HEK293T (cell line): ENCODE measurements around the gene BTG2.

ENCODE experiments used
- CTCF ChIA-PET: fragments of 350-600 bp; formaldehyde crosslinking; extraction: SDS; loops from one replicate; lab custom pipeline; 2021; ENCODE audit warnings: antibody characterized with exemption, inconsistent platforms; lab: Yijun Ruan, JAX
- POLR2A ChIA-PET: fragments of 350-600 bp; formaldehyde crosslinking; extraction: SDS; loops from one replicate; lab custom pipeline; 2020; ENCODE audit warnings: antibody characterized with exemption, inconsistent platforms; lab: Yijun Ruan, JAX
- DNase-seq: peaks from one replicate; pipeline ENCODE4 v3.0.0; 2012; ENCODE audit warnings: mixed read lengths; ENCODE audit errors: extremely low spot score
- ARNT ChIP-seq: fragments of 450-650 bp; IDR thresholded peaks from 2 replicates; pipeline ENCODE4 v1.6.1; 2017; ENCODE audit warnings: mild to moderate bottlenecking
- BHLHE40 ChIP-seq: fragments of 450-650 bp; IDR thresholded peaks from 2 replicates; pipeline ENCODE4 v1.6.1; 2016; ENCODE audit warnings: mild to moderate bottlenecking, moderate library complexity, borderline replicate concordance
- CTBP1 ChIP-seq: fragments of 450-650 bp; IDR thresholded peaks from 2 replicates; pipeline ENCODE4 v1.6.1; 2016; ENCODE audit warnings: borderline replicate concordance
- ELF4 ChIP-seq: fragments of 450-650 bp; IDR thresholded peaks from 2 replicates; pipeline ENCODE4 v1.6.1; 2017; ENCODE audit warnings: antibody characterized with exemption
- FOXA1 ChIP-seq: fragments of 450-650 bp; IDR thresholded peaks from 2 replicates; pipeline ENCODE4 v1.6.1; 2016; ENCODE audit warnings: mild to moderate bottlenecking
- FOXK2 ChIP-seq: fragments of 450-650 bp; IDR thresholded peaks from 2 replicates; pipeline ENCODE4 v1.6.1; 2016; ENCODE audit warnings: mild to moderate bottlenecking
- FOXM1 ChIP-seq: fragments of 450-650 bp; IDR thresholded peaks from 2 replicates; pipeline ENCODE4 v1.6.1; 2017; ENCODE audit warnings: mild to moderate bottlenecking, borderline replicate concordance
- HDGF ChIP-seq: fragments of 450-650 bp; IDR thresholded peaks from 2 replicates; pipeline ENCODE4 v1.6.1; 2017; ENCODE audit warnings: antibody characterized with exemption, borderline replicate concordance
- L3MBTL2 ChIP-seq: fragments of 450-650 bp; conservative IDR thresholded peaks from 2 replicates; pipeline ENCODE4 v1.6.1; 2016; ENCODE audit warnings: mild to moderate bottlenecking
- LEF1 ChIP-seq: fragments of 450-650 bp; IDR thresholded peaks from 2 replicates; pipeline ENCODE4 v1.6.1; 2017; ENCODE audit warnings: mild to moderate bottlenecking, borderline replicate concordance
- NFRKB ChIP-seq: fragments of 450-650 bp; IDR thresholded peaks from 2 replicates; pipeline ENCODE4 v1.6.1; 2016; ENCODE audit warnings: mild to moderate bottlenecking, moderate library complexity
- PKNOX1 ChIP-seq: fragments of 450-650 bp; IDR thresholded peaks from 2 replicates; pipeline ENCODE4 v1.6.1; 2016
- SP1 ChIP-seq: fragments of 450-650 bp; IDR thresholded peaks from 2 replicates; pipeline ENCODE4 v1.6.1; 2017
- SUZ12 ChIP-seq: fragments of 450-650 bp; IDR thresholded peaks from 2 replicates; pipeline ENCODE4 v1.6.1; 2016; ENCODE audit warnings: mild to moderate bottlenecking
- TARDBP ChIP-seq: fragments of 450-650 bp; IDR thresholded peaks from 2 replicates; pipeline ENCODE4 v1.6.1; 2016
- ZNF384 ChIP-seq: fragments of 450-650 bp; IDR thresholded peaks from 2 replicates; pipeline ENCODE4 v1.6.1; 2016

BTG2 gene

GRCh38 chr1:203267347-203267846, 37.9 kb upstream of the BTG2 start:
- CTCF ChIA-PET, result interaction anchor here (0.6 to 4.5 kb wide), 55 partner anchors 9 to 1118 kb away, joined by 3 to 58 read pairs (median 4); partner anchors contain the start of genes ADORA1 and CHI3L1
- TF ChIP-seq CTBP1 (no peak), L3MBTL2 (peak; percentile 41; the same call in 1 of the 2 replicates)
- POLR2A ChIA-PET, result interaction anchor here (0.7 to 1.5 kb wide), 9 partner anchors 31 to 260 kb away, joined by 3 to 4 read pairs (median 3); partner anchors contain the start of gene TMEM183A
- DNase-seq, result peak; percentile 81

- POLR2A ChIA-PET, result interaction anchor here (0.7 to 1.5 kb wide), 6 partner anchors 32 to 261 kb away, joined by 3 to 4 read pairs (median 3); partner anchors contain the start of gene TMEM183A
- TF ChIP-seq LEF1 (no peak), L3MBTL2 (peak; percentile 3; the same call in 1 of the 2 replicates), ZNF384 (no peak), FOXK2 (no peak), FOXM1 (no peak)
- CTCF ChIA-PET, result interaction anchor here (0.6 to 4.5 kb wide), 50 partner anchors 8 to 1117 kb away, joined by 3 to 58 read pairs (median 4); partner anchors contain the start of genes ADORA1 and CHI3L1
- no peak for DNase-seq
These were observed 37.4 kb upstream of the BTG2 start for GRCh38 chr1:203267912-203268311.

GRCh38 chr1:203268901-203269653, 36.2 kb upstream of the BTG2 start:
- peak; percentile 76 for DNase-seq
- ChIA-PET POLR2A (interaction anchor here (1.0 kb wide), 1 partner anchor 58 kb away, joined by 3 read pairs; no protein-coding TSS in a partner anchor), CTCF (interaction anchor here (0.6 to 4.5 kb wide), 19 partner anchors 10 to 456 kb away, joined by 3 to 58 read pairs (median 4); partner anchors contain the start of genes ADORA1 and BTG2)
- TF ChIP-seq L3MBTL2, result no peak
- no peak for TF ChIP-seq BHLHE40
- TF ChIP-seq FOXM1, result no peak
- TF ChIP-seq SUZ12, result no peak
- TF ChIP-seq FOXK2, result no peak
- TF ChIP-seq FOXA1, result no peak
- TF ChIP-seq ZNF384, result no peak

- CTCF ChIA-PET, result interaction anchor here (0.6 to 4.5 kb wide), 19 partner anchors 9 to 457 kb away, joined by 3 to 58 read pairs (median 4); partner anchors contain the start of genes ADORA1 and BTG2
- TF ChIP-seq FOXA1 (no peak), SUZ12 (no peak), ARNT (no peak), TARDBP (no peak), HDGF (no peak), SP1 (no peak)
- POLR2A ChIA-PET, result interaction anchor here (0.6 to 1.0 kb wide), 2 partner anchors 36 to 57 kb away, joined by 3 read pairs; no protein-coding TSS in a partner anchor
- DNase-seq, result no peak
These were observed 35.7 kb upstream of the BTG2 start for GRCh38 chr1:203269654-203270020.

GRCh38 chr1:203270448-203270847, 34.9 kb upstream of the BTG2 start:
- POLR2A ChIA-PET, result interaction anchor here (1.1 kb wide), 1 partner anchor 58 kb away, joined by 3 read pairs; no protein-coding TSS in a partner anchor
- no peak for TF ChIP-seq PKNOX1
- TF ChIP-seq ARNT, result no peak
- TF ChIP-seq ZNF384, result no peak
- TF ChIP-seq FOXA1, result no peak
- TF ChIP-seq CTBP1, result no peak
- no peak for TF ChIP-seq BHLHE40
- TF ChIP-seq TARDBP, result no peak
- TF ChIP-seq L3MBTL2, result no peak
- CTCF ChIA-PET, result interaction anchor here (0.9 to 4.5 kb wide), 8 partner anchors 11 to 433 kb away, joined by 3 to 58 read pairs (median 4); no protein-coding TSS in a partner anchor
- no peak for DNase-seq

GRCh38 chr1:203271018-203271743, 34.1 kb upstream of the BTG2 start:
- no peak for TF ChIP-seq ZNF384
- TF ChIP-seq FOXA1, result no peak
- TF ChIP-seq ELF4, result no peak
- TF ChIP-seq FOXK2, result no peak
- no peak for TF ChIP-seq L3MBTL2
- TF ChIP-seq PKNOX1, result no peak
- TF ChIP-seq FOXM1, result no peak
- TF ChIP-seq SP1, result no peak
- no peak for TF ChIP-seq SUZ12
- no peak for TF ChIP-seq LEF1
- TF ChIP-seq HDGF, result no peak
- TF ChIP-seq ARNT, result no peak
- no peak for TF ChIP-seq NFRKB
- TF ChIP-seq BHLHE40, result no peak
- no peak for TF ChIP-seq CTBP1
- ChIA-PET POLR2A (interaction anchor here (1.1 kb wide), 1 partner anchor 57 kb away, joined by 3 read pairs; no protein-coding TSS in a partner anchor), CTCF (interaction anchor here (0.9 to 4.5 kb wide), 6 partner anchors 10 to 432 kb away, joined by 3 to 58 read pairs (median 5); no protein-coding TSS in a partner anchor)
- DNase-seq, result peak; percentile 57
